Measurements from ENCODE around the gene CIAO2B.
"Not testable (repeated sequence)": the region's sequence is repeated elsewhere in the genome, so short reads cannot be mapped to it uniquely, and the experiment has no call there.

The CIAO2B gene

DNA sequence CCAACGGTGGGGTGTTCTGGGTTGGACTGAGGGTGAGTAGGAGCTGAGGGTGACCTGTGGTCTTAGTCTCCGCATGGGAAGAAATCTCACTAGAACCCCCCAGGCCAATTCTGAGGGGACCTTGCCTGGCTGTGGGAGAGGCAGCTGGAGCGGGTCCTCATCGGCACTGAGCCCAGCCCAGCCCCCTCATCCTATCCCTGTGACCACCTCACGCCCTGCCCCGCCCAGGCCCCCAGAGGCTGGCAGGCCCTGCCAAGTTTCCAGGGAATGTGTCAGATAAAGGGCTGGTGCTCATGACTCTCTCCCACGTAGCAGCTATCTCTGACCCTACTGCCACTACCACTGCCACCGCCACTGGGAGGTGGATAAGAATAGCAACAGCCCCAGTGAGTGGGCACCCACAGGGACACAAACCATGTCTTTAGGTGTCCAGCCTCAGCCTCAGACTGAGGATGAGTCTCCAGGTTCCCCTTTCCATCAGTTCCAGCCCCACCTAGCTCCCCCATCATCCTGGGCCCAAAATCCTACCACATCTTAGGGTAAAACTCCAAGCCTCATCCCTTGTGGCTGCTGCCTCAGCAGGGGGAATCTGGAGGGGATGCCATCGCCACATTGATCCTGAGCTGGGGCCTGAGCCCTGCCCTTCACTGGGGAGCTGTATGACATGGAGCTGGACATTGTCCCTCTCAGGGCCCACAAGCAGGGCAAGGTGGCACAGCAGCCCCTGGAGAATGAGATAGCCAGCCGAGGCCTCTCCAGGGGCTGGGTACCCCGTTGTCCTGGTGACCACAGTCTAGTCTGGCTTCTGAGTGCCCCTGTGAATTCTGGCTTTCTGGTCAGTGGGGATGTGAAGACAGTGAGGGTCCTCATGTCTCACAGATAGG, 30.4 kb downstream of the CIAO2B start:
- DNase-seq: no peak

DNA sequence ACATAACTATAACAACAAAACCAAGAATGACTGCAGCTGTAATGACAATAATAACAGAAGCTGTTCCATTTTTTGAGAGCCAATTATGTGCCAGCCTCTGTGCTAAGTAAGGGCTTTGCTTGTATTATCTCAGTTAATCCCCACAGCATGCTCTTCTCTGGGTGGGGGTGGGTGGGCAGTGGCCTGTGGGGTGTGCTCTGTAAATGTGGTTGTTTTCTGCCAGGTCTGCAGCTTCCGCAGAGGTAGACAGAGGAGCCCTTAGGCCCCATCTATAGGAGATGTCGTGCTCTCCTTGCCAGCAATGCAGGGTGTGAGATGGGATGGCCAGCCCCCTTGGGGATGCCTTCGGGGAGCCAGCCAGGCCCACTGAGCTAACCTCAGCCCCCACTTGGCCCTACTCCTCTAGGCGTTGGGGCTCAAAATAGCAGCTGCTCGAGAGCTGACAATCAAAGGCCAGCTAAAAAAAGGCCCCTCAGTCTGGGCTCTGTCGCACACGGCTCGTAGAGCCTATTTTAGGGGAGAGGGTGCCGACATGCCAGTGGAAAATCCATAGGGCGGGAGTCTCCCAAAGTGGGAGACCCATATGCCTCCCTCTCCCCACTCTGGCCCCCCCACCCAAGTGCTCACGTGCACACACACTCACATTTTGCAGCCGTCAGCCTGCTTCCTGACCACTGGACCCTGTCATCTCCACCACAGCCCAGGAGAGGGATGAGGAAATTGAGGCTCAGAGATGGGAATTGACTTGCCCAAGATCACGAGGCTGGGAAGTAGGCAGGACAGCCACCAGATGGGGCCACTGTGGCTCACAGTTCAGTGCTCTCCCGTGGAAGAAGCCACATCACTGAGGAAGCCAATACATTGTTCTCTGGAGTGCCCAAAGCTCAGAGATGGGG, 31.3 kb downstream of the CIAO2B start:
- DNase-seq: no peak

DNA sequence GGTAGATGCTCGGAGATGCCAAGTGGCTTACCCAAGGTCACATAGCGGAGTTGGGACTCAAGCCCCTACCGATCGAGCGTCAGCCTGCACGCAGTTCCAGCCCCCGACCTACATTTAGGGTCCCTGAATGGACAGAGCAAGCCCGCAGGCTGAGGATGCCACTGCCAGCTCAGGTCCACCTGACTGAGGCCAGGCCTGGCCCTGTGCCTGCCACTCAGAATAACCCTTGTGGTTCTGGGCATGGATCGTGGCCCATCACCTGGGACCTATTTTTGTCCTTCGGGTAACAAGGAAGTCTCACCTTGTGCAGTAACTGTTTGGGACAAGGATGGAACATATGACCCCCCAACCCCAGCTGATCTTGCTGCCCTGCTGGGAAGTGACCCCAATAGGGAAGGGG, 32.6 kb downstream of the CIAO2B start:
- DNase-seq: no peak

DNA sequence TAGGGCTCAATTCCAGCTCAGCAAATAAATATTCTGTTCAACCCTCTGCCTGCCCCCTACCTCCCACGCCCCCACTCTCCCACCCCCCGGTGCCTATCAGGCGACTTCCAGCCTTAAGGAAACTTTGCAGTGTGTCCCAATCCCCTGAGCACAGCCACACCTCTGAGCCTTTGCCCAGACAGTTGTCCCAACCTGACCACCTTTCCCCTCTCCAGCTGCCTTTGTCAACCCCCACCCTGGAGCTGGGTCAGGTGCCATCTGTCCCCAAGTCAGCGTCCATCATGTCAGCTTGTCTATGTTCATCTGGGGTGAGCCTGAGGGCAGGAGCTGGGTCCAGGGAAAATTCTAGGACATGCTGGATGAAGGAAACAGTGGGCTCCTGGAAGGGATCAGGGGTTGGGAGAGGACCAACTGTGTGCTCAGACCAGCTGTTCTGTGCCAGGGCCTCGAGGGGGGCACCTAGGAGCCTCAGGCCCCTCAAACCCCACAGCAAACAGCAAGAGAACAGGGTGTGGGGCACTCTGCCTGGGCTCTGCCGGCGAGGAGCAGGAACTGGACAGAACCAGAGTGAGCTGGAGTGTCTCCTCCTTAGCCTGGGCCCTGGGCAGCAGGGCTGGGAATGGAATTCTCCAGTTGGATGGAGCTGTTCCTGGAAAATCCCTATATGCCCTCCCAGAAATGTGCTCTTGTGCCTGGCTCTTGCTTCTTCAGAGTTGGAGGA, 33.3 kb downstream of the CIAO2B start:
- DNase-seq: no peak

DNA sequence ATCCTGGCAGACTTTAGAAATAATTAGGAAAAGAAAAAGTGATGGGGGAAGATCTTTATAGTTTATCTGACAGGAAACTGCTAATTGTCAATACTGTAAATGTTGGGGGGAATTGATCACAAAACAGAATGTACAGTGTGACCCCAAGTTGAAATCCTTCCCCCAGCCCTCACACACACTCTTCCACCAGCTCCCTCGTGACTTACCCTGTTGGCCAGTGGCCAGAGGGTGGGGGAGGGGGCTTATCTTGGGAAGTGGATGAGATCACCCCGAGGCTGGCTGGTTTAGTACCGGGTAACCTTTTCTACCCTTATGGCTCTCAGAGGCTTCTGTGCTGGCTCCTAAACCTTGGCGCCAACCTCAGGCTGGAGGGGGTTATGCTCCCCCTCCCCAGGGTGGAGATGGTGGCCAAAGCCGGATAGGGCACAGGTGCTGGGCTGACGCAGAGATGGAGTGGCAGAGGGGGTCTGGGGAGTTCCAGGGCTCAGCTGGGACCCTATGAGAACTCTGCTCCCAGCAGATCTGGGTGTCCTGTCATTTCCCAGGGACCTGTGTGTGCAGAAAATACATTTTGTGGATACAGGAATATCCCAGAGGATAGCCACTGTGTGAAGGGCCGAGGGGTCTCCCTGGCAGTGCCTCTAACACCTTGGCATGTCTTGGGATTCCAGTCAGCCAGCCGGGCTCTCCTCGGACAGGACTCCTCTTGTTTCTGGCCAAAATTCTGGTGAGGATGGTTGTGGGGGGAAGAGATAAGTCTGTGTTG, 34.1 kb downstream of the CIAO2B start:
- no peak for DNase-seq

DNA sequence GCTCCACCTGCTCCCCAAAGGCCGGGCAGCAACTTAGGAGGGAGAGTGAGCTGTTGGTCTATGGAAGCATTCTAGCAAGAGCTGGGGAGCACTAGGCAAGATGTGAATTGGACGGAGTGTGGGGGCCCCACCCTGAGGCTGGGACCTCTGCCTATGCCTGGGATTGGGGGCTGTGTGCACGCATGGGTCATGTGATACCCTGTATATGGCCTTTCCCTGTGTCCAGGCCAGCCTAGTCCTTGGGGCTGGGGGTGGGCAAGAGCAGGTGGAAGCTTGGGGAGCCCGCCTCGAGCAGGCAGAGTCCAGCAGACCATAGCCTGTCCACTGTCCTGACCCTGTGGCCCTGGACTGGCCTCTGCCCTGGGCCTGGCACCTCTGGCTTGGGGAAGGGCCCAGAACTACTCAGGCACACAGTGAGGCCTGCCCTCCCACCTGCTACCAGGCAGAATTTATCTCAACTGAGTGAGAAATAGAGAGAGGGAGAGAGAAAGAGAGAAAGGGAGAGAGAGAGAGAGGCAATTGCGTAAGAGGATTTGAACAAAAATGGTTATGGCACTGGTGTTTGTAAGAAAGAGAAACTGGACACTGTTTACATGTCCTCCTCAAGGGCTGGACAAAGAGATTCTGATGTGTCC, 34.8 kb downstream of the CIAO2B start:
- DNase-seq: no peak

DNA sequence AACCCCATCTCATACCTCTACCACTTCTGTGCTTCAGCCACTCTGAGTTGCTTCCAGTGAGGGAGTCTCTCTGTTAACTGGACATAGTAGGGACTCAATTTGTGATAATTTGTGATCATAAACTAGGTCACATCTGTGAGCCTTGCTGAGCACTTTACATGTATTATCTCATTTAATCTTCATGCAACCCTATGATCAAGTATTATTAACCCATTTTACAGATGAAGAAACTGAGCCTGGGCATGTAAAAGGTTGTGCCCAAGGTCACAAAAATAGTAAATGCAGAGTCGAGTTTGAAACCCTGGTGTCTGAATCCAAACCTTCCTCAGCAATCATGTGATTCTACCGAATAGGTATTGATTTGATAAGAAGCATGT, 35.3 kb downstream of the CIAO2B start:
- no peak for DNase-seq

DNA sequence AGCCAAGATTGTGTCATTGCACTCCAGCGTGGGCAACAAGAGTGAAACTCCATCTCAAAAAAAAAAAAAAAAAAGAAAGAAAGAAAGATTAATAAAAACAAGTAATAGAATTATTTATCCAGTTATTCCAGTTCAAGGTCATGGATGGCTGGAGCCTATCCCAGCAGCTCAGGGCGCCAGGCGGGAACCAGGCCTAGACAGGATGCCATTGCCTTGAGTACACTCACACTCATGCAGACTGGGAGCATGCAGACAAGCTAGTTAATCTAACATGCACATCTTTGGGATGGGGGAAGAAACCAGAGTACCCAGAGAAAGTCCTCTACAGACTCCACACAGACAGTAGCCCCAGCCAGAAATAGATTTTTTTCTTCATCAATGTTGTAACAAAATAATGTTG, 36.0 kb downstream of the CIAO2B start:
- no peak for DNase-seq

DNA sequence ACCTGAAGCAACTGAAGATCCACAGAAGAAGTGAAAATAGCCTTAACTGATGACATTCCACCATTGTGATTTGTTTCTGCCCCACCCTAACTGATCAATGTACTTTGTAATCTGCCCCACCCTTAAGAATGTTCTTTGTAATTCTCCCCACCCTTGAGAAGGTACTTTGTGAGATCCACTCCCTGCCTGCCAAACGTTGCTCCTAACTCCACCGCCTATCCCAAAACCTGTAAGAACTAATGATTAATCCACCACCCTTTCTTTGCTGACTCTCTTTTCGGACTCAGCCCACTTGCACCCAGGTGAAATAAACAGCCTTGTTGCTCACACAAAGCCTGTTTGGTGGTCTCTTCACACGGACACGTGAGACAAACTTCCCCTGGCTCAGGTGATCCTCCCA, 37.5 kb downstream of the CIAO2B start:
- DNase-seq: not testable (repeated sequence)

DNA sequence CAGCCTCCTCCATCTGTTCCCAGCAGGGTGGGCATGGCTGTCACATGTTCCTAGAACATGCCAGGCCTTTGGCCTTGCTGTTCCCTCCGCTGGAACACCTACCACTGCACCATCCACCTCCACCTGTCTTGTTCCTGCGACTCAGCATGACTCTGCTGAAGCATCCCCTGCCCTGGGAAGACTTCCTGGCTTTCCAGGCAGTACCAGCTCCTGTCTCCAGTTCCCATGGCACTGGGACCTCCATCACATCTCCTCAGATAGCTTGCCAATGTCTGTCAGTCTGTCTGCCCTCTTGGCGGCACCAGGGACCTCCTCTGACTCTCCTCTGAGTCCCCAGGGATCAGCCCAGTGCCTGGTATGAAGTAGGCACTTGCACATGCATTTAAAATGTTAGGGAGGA, 38.2 kb downstream of the CIAO2B start:
- no peak for DNase-seq

DNA sequence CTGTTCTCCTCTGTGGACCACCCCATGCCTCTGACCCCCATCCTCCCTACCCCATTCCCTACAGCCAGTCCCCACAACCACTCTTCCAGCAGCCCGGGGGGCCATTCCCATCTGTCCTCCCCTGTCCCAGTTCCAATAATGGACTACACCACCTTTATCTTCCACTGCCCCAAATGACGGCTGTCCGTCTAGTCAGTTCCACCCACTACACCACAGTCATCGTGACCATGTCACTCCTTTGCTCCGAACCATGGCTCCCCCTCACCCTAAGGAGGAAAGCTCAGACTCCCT, 38.6 kb downstream of the CIAO2B start:
- DNase-seq: no peak

DNA sequence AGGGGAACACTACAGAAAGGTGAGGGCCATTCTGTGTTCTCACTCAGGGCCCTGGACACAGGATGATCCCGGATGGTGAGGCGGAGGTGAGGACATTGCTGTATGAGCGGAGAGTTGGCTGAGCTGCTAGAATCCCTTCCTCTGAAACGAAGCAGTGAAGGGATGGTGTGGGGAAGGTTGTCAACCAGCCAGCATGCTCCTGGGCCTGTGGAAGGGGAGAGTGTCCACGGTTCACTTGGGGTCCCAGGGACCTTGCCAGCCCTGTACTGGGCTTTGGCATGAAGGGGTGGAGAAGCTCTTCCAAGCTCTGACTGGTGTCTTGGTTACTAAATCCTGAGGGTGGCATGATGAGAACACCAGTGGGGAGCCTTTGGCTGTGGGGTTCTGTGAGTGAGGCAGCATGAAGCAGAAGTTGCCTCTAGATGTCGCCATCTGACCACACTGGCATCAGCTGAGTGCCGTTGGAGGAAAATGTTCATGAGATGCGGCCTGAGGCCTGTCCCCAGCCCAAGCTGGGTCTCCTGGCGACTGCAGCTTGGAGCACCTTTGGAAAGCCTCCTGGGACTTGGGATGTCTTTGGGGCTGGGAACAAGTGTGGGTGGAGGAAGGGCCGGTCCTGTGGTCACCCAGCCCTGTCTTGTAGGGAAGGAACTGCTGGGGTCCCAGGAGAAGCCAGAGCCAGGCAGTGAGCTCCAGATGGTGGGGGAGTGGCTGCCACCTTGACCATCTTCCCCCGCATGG, 39.1 kb downstream of the CIAO2B start:
- DNase-seq: peak; percentile 40 to 60

DNA sequence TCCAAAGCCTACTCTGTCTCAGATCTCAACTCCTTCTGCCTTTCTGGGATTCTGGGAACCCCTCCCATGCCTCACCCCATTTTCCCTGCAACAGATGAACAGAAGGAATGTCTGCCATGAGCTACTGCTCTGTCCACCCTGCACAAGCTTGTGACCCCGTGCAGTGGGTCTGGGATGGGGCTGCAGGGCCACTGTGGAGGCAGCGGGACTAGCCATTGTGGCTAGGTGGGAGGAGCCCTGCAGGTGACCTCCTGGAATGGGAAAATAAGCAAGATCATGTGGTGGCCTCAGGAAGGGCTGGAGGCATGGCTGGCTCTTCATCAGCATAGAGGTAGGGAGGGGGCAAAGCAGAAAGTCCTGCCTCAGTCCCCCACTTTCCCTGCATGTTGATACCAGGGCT, 40.1 kb downstream of the CIAO2B start:
- DNase-seq: no peak

DNA sequence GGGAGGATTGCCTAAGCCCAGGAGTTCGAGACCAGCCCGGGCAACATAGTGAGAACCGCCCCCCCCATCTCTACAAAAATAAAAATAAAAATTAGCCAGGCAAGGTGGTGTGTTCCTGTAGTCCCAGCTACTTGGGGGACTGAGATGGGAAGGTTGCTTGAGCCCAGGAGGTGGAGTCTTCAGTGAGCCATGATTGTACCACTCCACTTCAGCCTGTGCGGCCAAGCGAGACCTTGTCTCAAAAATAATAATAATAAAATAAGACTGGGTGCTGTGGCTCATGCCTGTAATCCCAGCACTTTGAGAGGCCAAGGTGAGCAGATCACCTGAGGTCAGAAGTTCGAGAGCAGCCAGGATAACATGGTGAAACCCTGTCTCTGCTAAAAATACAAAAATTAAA, 42.4 kb downstream of the CIAO2B start:
- no peak for DNase-seq

DNA sequence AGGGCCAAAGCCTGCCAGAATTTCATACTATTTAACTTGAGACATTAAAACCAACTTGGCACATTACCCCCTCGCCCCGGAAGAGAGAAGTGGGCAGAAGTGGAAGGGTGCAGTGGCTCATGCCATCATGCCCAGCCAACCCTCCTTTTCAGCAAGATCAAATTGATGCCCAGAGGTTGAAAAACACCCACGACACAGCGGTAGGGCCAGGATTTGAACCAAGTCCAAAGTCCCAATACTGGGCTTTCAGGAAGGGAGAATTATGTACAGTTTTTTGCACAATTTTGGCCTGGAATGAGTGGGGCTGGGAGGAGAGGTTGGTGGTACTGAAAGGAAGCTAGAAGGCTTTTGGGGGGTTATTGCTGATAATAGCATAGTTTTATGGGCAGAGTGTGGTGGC, 42.8 kb downstream of the CIAO2B start:
- no peak for DNase-seq

DNA sequence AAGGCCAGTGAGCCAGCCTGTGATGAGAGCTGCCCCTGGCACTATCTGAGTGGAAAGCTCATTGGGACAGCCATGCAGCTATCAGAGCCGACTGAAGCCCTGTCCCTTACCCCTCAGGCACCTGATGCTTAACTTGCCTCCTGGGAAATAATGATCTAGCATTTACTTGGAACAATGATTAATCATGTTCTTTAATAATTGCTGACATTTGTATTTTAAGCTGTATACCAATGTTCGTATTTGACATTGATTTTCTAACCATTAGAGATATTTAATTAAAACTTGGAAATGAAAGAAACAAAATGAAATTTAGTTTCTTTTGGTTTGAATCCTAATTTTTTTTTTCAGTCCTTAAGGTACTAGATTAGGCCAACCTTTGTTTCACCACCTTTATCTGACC, 43.4 kb downstream of the CIAO2B start:
- DNase-seq: no peak

DNA sequence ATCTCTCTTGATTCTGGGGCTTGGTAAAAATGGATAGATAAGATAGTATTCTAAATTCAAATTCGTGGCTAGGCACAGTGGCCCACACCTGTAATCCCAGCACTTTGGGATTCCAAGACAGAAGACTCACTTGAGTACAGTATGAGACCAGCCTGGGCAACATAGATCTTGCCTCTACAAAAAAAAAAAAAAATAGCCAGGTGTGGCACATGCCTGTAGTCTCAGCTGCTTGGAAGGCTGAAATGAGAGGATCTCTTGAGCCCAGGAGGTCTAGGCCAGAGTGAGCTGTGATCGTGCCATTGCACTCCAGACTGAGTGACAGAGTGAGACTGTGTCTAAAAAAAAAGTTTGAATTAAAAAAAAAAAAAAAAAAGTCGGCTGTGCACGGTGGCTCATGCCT, 44.6 kb downstream of the CIAO2B start:
- no peak for DNase-seq

DNA sequence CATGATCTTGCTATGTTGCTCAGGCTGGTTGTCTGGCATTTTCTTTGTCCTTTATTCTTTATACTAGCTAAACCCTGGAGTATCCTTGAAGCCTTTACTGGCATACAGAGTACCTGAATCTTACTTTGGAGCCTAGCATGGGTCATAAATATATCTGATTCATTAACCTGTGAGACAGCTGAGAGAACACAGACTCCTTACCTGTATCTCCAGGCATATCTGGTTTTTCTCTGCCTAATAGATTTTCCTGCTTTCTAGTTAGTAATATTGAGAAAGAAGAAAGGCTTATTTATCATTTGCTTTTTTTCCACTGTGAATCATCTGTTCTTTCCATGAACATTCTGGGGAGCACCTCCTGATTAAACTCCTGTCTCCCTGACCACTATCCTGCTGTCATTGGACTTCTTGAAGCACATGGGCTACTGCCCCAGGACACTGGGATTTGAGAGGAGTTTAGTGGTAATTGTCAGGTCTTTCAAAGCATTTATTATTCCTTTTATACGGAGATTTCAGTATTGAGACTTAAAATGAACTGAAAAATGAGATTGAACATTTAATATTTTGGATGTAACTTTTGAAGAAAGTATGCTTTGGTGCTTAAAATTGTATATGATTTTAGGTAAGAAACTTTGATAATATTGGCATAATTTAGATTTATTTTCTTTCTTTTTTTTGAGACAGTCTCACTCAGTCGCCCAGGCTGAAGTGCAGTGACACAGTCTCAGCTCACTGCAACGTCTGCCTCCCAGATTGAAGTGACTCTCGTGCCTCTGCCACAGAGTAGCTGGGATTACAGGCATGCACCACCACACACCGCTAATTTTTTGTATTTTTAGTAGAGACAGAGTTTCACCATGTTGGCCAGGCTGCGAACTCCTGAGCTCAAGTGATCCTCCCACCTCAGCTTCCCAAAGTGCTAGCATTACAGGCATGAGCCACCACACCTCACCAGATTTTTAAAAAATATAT, 45.3 kb downstream of the CIAO2B start:
- DNase-seq: no peak

DNA sequence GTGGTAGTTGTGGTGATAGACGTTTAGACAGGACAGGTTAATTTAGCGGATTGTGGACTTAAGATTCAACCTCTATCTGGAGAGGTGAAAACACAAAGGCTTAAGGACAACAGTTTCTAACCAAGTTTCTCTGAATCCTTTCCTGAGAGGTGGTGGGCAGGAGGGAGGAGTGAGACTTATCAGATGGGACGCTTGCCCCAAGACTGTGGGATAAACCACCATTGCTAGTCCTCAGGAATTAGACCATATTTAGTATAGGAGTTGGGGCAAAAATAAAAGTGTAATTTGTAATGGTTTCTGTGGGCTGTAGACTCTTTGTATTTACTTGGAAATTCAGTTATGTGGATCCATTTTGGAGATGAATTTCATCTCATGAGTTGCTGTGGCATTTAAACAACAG, 47.3 kb downstream of the CIAO2B start:
- no peak for DNase-seq

DNA sequence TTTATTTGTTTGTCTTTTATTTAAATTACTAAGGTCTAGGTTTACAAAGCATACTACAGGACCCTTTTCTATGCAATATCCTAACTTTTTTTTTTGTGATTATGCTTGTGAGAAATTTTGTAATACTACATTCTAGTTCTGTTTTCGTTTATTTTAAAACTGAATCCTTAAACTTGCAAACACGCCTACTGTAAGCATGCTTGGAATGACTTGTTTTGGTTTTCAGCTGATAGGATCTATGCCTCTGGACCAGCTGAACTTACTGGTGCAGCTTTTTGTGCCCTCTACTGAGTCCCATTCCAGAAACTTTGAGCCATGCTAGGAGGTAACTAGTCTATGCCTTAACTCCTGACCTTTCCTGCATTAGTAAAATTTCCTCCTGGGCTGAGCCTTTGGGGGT, 47.9 kb downstream of the CIAO2B start:
- DNase-seq: no peak
